ENCODE measurements around the gene ASXL1. TPM values are rescaled to one million over a fixed set of nuclear protein-coding genes. Genes with fewer than 3 reads are reported as not detected.
"Not testable (repeated sequence)": the region's sequence is repeated elsewhere in the genome, so short reads cannot be mapped to it uniquely, and the experiment has no call there.

ASXL1 gene
- total RNA-seq, 1 donor from 2014 or later = 142 TPM

- no peaks in the 10 kb centered on the region for H3K9me3 Mint-ChIP-seq
- H3K4me3 Mint-ChIP-seq = no peak overlapping the region
- no peak for DNase-seq
- no peaks in the 10 kb centered on the region for H3K27me3 Mint-ChIP-seq
- intact Hi-C loops (cut with micrococcal nuclease) = no loop called here
- H3K36me3 Mint-ChIP-seq (ENCODE audit: low read depth) = peaks cover 6% of the 10 kb centered on the region
- H3K27ac Mint-ChIP-seq = no peak overlapping the region
- peaks cover 3% of the 10 kb centered on the region for H3K4me1 Mint-ChIP-seq
Measured at GRCh38 chr20:32344835-32345506, 13.2 kb upstream of the ASXL1 start.

DNA sequence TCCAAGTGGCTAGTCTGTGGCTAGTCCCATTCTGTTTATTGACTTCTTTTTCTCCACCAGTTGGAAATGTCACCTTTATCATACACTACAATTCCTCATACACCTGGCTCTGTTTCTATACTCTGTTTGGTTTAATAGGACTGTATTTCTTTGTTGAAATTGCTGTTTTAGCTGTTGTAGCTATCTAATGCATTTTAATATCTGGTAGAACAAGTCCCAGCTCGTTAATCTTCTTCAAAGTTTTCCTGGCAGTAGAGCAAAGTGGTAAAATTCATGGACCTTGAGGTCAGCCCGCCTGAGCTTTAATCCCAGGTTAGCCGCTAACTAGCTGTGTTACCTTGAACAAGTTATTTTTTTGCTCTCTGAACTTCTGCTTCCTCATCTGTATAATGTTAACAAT is 9.9 kb upstream of the ASXL1 start:
- no peak overlapping the region for H3K27ac Mint-ChIP-seq
- no peak for DNase-seq

DNA sequence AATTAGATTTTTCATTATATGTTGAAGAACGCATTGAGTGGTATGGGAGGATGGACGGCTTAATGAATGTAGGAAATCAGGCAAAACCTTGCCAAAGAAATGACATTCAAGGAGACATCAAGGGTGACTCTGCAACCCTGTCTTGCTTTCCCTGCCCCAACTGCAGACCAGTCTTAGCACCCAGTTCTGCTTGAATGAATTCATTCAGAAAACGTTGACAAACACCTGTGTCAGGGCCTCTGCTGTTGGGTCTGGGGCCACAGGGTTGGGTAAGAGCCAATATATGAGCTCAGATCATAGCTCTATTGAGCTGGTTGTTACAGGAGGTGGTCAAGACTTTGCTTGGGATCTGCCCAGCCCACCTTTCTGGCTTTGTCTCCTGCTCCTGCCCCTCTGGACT is 7.7 kb upstream of the ASXL1 start:
- H3K4me1 Mint-ChIP-seq = peaks cover 21% of the 10 kb centered on the region
- peaks cover 6% of the 10 kb centered on the region for H3K36me3 Mint-ChIP-seq (ENCODE audit: low read depth)
- no peaks in the 10 kb centered on the region for H3K27me3 Mint-ChIP-seq
- no peak overlapping the region for H3K27ac Mint-ChIP-seq
- intact Hi-C loops (cut with micrococcal nuclease) = no loop called here
- DNase-seq = no peak
- H3K9me3 Mint-ChIP-seq = no peaks in the 10 kb centered on the region
- H3K4me3 Mint-ChIP-seq = no peak overlapping the region

More for the DNA sequence above, 9.9 kb upstream of the ASXL1 start:
- Mint-ChIP-seq H3K9me3 (no peaks in the 10 kb centered on the region), H3K27me3 (no peaks in the 10 kb centered on the region), H3K4me3 (no peak overlapping the region), H3K4me1 (peaks cover 8% of the 10 kb centered on the region), H3K36me3 (ENCODE audit: low read depth) (peaks cover 6% of the 10 kb centered on the region)
- intact Hi-C loops (cut with micrococcal nuclease) = no loop called here

DNA sequence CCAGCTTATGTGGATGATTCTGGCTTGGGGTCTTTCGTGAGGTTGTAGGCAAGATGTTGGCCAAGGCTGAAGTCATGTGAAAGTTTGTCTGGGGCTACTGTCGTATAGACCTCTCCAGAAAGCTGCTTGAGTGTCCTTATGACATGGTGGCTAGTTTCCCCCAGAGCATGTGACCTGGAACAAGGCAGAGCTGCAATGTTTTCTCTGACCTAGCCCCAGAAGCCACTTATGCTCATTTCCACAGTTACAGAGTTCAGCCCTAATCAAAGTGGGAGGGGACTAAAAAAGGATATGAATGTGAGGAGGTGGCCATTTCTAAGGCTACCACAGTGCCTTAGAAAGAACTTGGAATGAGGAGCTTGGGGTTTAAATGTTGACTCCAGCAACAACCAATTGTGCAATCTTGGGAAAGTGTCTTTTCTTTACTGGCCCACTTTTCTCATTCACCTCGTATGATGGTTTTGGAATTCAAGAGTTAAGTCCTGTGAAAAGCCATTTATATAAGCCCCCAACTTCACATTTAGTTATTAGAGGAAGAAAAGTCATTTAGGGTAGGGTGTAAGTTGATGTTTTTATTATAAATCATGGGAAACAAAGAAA is 5.9 kb upstream of the ASXL1 start:
- H3K27me3 Mint-ChIP-seq = no peaks in the 10 kb centered on the region
- no peak overlapping the region for H3K27ac Mint-ChIP-seq
- intact Hi-C loops (cut with micrococcal nuclease) = no loop called here
- peaks cover 33% of the 10 kb centered on the region for H3K4me1 Mint-ChIP-seq
- no peak for DNase-seq
- no peaks in the 10 kb centered on the region for H3K9me3 Mint-ChIP-seq
- peaks cover 6% of the 10 kb centered on the region for H3K36me3 Mint-ChIP-seq (ENCODE audit: low read depth)
- H3K4me3 Mint-ChIP-seq = no peak overlapping the region

GRCh38 chr20:32353848-32354496 is 4.2 kb upstream of the ASXL1 start:
- H3K27ac Mint-ChIP-seq = peak overlapping the region; percentile 90
- H3K4me3 Mint-ChIP-seq = no peak overlapping the region
- peaks cover 6% of the 10 kb centered on the region for H3K36me3 Mint-ChIP-seq (ENCODE audit: low read depth)
- no peaks in the 10 kb centered on the region for H3K9me3 Mint-ChIP-seq
- H3K27me3 Mint-ChIP-seq = no peaks in the 10 kb centered on the region
- DNase-seq = no peak
- peaks cover 36% of the 10 kb centered on the region for H3K4me1 Mint-ChIP-seq
- intact Hi-C loops (cut with micrococcal nuclease) = loop anchor here (2.0 kb wide), 1 partner anchor 69 kb away; no protein-coding TSS in a partner anchor

- DNase-seq = peak; percentile 72
- peak overlapping the region; percentile 90 for H3K27ac Mint-ChIP-seq
- H3K36me3 Mint-ChIP-seq (ENCODE audit: low read depth) = peaks cover 6% of the 10 kb centered on the region
- H3K9me3 Mint-ChIP-seq = no peaks in the 10 kb centered on the region
- peaks cover 36% of the 10 kb centered on the region for H3K4me1 Mint-ChIP-seq
- no peaks in the 10 kb centered on the region for H3K27me3 Mint-ChIP-seq
- H3K4me3 Mint-ChIP-seq = peak overlapping the region; percentile 49
- intact Hi-C loops (cut with micrococcal nuclease) = loop anchor here (1.0 to 5.0 kb wide), 6 partner anchors 22 to 151 kb away; no protein-coding TSS in a partner anchor
Measured at GRCh38 chr20:32354592-32355416, 3.3 kb upstream of the ASXL1 start.

DNA sequence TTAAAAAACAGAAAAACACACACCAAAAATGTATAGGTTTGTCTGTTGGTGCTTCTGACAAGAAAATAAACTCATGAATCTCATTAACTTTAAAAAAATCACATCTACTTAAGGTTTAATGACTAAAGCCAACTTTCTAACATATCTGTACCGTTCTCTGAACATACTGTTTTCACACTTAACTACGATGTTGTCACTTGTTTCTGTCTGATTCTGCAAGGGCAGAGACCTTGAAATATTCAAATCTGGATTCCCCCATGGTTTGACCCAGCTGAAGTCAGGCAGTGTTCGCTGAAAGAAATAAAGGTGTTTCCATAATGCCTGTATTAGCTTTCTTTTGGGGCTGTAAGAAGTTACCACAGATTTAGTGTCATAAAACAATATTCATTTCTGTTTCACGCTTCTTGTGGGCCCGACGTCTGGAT is 2.7 kb upstream of the ASXL1 start:
- intact Hi-C loops (cut with micrococcal nuclease) = loop anchor here (1.0 to 5.0 kb wide), 6 partner anchors 22 to 151 kb away; no protein-coding TSS in a partner anchor
- Mint-ChIP-seq H3K27ac (peak overlapping the region; percentile 90), H3K4me3 (peak overlapping the region; percentile 49), H3K4me1 (peaks cover 42% of the 10 kb centered on the region), H3K9me3 (no peaks in the 10 kb centered on the region), H3K27me3 (no peaks in the 10 kb centered on the region), H3K36me3 (ENCODE audit: low read depth) (peaks cover 12% of the 10 kb centered on the region)
- DNase-seq = no peak

DNA sequence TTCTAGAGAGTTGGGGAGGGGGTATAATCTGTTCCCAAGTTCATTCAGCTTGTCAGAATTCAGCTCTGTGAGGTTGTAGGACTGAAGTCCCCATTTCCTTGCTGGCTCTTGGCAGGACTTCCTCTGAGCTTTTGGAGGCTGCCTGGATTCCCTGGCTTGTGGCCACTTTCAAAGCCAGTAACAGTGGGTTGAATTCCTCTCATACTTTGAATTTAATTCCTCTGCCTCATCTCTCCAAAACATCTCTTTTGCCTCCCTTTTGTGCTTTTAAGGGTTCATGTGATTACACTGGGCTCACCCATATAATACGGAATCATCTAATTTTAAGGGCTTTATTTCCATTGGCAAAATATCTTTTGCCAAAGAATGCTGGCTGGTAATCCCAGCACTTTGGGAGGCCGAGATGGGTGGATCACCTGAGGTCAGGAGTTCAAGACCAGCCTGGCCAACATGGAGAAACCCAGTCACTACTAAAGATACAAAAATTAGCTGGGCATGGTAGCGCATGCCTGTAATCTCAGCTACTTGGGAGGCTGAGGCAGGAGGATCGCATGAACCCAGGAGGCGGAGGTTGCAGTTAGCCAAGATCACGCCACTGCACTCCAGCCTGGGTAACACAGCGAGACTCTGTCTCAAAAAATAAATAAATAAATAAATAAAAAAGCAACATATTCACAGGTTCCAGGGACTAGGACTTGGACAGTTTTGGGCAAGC is 2.1 kb upstream of the ASXL1 start:
- peak overlapping the region; percentile 90 for H3K27ac Mint-ChIP-seq
- H3K4me1 Mint-ChIP-seq = peaks cover 44% of the 10 kb centered on the region
- DNase-seq, H3K9me3 Mint-ChIP-seq, H3K27me3 Mint-ChIP-seq: not testable (repeated sequence)
- peak overlapping the region; percentile 49 for H3K4me3 Mint-ChIP-seq
- H3K36me3 Mint-ChIP-seq (ENCODE audit: low read depth) = peaks cover 14% of the 10 kb centered on the region
- intact Hi-C loops (cut with micrococcal nuclease) = loop anchor here (1.0 to 5.0 kb wide), 6 partner anchors 23 to 152 kb away; no protein-coding TSS in a partner anchor

DNA sequence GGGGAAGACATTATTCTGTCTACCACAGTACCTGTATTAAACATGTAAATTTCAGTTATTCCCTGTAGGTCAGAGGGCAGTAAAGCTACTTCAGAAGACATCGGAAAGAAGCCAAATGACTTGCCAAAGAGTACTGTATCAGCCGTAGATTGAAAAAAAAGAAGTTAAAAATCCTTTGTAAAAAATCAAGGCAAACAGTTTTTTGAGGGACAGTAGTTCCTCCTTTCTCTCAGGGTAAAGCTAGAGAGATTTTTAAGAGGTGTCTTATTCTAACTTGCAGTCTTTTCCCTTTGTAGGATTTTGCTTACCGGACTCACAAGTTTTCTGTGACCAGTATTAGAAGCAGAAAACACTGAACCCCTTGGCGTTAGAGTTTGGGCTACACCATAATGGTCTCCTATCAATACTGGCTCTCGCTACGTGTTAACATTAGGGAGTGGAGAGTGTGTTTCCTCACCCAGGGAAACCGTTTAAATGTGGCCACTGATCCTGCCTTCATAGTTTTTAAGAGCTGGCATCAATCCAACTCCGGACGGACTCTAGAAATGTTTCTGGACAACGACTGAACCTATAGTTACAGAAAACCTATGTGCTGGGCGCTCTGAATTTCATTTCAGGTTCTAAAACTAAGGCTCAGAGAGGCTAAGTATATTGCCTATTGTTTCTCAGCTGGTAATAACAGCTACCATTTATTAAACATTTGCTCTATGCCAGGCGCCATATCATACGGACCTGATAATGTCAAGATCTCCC is 1.3 kb upstream of the ASXL1 start:
- Mint-ChIP-seq H3K27ac (peak overlapping the region; percentile 100), H3K4me3 (peak overlapping the region; percentile 90), H3K27me3 (no peaks in the 10 kb centered on the region), H3K9me3 (no peaks in the 10 kb centered on the region), H3K36me3 (ENCODE audit: low read depth) (peaks cover 17% of the 10 kb centered on the region), H3K4me1 (peaks cover 48% of the 10 kb centered on the region)
- intact Hi-C loops (cut with micrococcal nuclease) = loop anchor here (1.0 to 5.0 kb wide), 3 partner anchors 34 to 131 kb away; no protein-coding TSS in a partner anchor
- no peak for DNase-seq

GRCh38 chr20:32357375-32357868 is 709 bp upstream of the ASXL1 start:
- H3K4me1 Mint-ChIP-seq = peaks cover 48% of the 10 kb centered on the region

DNA sequence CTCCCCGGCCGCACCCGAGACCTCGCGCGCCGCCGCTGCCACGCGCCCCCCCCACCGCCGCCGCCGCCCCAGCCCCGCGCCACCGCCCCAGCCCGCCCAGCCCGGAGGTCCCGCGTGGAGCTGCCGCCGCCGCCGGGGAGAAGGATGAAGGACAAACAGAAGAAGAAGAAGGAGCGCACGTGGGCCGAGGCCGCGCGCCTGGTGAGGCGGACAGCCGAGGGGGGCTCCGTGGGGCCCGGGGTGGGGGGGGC is 426 bp downstream of the ASXL1 start:
- H3K27ac Mint-ChIP-seq = no peak overlapping the region
- intact Hi-C loops (cut with micrococcal nuclease) = loop anchor here (1.0 to 5.0 kb wide), 5 partner anchors 36 to 249 kb away; partner anchors contain the start of genes PLAGL2, POFUT1 and TM9SF4
- H3K4me3 Mint-ChIP-seq = peak overlapping the region; percentile 90
- H3K36me3 Mint-ChIP-seq (ENCODE audit: low read depth) = peaks cover 27% of the 10 kb centered on the region
- H3K9me3 Mint-ChIP-seq = no peaks in the 10 kb centered on the region
- no peaks in the 10 kb centered on the region for H3K27me3 Mint-ChIP-seq
- DNase-seq = no peak
- peaks cover 58% of the 10 kb centered on the region for H3K4me1 Mint-ChIP-seq

More at GRCh38 chr20:32357375-32357868, 709 bp upstream of the ASXL1 start:
- H3K27me3 Mint-ChIP-seq = no peaks in the 10 kb centered on the region
- H3K4me3 Mint-ChIP-seq = peak overlapping the region; percentile 90
- no peak for DNase-seq
- H3K27ac Mint-ChIP-seq = peak overlapping the region; percentile 100
- intact Hi-C loops (cut with micrococcal nuclease) = loop anchor here (1.0 to 5.0 kb wide), 3 partner anchors 35 to 130 kb away; no protein-coding TSS in a partner anchor
- H3K9me3 Mint-ChIP-seq = no peaks in the 10 kb centered on the region
- H3K36me3 Mint-ChIP-seq (ENCODE audit: low read depth) = peaks cover 23% of the 10 kb centered on the region

DNA sequence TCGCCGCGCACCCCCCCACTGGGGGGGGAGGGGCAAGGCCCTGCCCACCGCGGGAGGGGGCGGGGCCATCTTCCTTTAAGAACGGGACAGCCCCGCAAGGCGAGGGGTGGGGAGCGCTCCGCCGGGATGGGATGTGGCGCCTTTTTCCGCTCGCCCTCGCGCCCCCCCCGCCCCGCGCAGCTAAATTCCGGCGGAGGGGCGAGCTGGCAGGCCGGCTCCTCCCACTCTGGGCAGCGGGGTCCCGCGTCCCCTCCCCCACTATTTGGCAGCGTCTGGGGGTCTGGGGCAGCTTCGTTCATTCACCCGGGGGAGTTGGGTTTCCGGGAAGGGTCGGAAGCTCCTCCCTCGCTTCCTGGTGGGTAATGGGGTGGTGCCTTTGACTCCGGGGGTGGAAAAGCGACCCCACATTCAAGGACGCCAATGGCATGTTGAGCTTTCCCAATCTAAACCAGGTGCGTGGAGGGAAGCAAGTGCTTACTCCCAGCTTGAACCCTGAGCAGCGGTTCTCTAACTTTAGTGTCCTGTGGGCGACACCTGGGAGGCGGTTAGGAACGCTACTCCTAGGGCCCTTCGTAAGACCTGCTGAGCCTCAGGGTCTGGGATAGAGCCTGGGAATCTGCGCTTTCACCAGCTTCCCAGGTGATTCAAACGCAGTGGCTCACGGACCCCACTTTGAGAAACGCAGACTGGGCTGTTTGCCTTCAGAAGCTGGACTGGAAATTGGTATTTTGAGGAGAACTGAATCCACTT is 927 bp downstream of the ASXL1 start:
- intact Hi-C loops (cut with micrococcal nuclease) = loop anchor here (1.0 to 5.0 kb wide), 5 partner anchors 37 to 250 kb away; partner anchors contain the start of genes PLAGL2, POFUT1 and TM9SF4
- DNase-seq = peak; percentile 93
- Mint-ChIP-seq H3K4me1 (peaks cover 62% of the 10 kb centered on the region), H3K27me3 (no peaks in the 10 kb centered on the region), H3K27ac (peak overlapping the region; percentile 82), H3K9me3 (no peaks in the 10 kb centered on the region), H3K36me3 (ENCODE audit: low read depth) (peaks cover 27% of the 10 kb centered on the region), H3K4me3 (peak overlapping the region; percentile 90)
